Activated CD8-positive, alpha-beta T cell treated with anti-CD3 and anti-CD28 coated beads for 36 hours (primary cell): ENCODE measurements around the gene GAS2L1. TPM values are rescaled to one million over a fixed set of nuclear protein-coding genes. Genes with fewer than 3 reads are reported as not detected.

Experiments
- ATAC-seq: fragments of 200-7000 bp; cut with Tn5 transposase; one replicate; pipeline ENCODE4 v1.10.0; 2021; ENCODE audit warnings: mild to moderate bottlenecking, moderate library complexity
- CTCF ChIA-PET: fragments of 350-600 bp; sonication (Branson Sonifier 250); formaldehyde crosslinking; loops from one replicate; lab custom pipeline; 2021; ENCODE audit warnings: antibody characterized with exemption; lab: Charles Lee
- POLR2A ChIA-PET: fragments of 350-600 bp; sonication (Branson Sonifier 250); formaldehyde crosslinking; loops from one replicate; lab custom pipeline; 2021; ENCODE audit warnings: antibody characterized with exemption; lab: Charles Lee
- DNase-seq: peaks from one replicate; pipeline ENCODE4 v3.0.0-alpha.2; 2020
- H3K27ac Mint-ChIP-seq: one replicate; pipeline ENCODE4 v1.8.0; 2021; ENCODE audit warnings: mild to moderate bottlenecking, mixed read lengths
- H3K27me3 Mint-ChIP-seq: one replicate; pipeline ENCODE4 v1.8.0; 2021; ENCODE audit warnings: mixed read lengths
- H3K36me3 Mint-ChIP-seq: one replicate; pipeline ENCODE4 v1.8.0; 2021; ENCODE audit warnings: low read depth, mixed read lengths
- H3K4me1 Mint-ChIP-seq: one replicate; pipeline ENCODE4 v1.8.0; 2021; ENCODE audit warnings: low read depth, mixed read lengths
- H3K4me3 Mint-ChIP-seq: one replicate; pipeline ENCODE4 v1.8.0; 2021; ENCODE audit warnings: mild to moderate bottlenecking, moderate library complexity, mixed read lengths
- H3K9me3 Mint-ChIP-seq: one replicate; pipeline ENCODE4 v1.8.0; 2021; ENCODE audit warnings: mixed read lengths
- CTCF ChIP-seq: fragments of 200-600 bp; IDR thresholded peaks from one replicate; pipeline ENCODE4 v1.8.0; 2022; ENCODE audit warnings: antibody characterized with exemption, mild to moderate bottlenecking
- intact Hi-C: fragments of 100-400 bp; cut with micrococcal nuclease; formaldehyde crosslinking; loops from one replicate; pipeline ENCODE4 v1.10.0; 2022
- total RNA-seq, 2 experiments: library from RNA; stranded (reverse); gene quantifications; one replicate each; pipeline ENCODE4 v1.2.3, GENCODE V29; 2021

The GAS2L1 gene
- total RNA-seq, 2 experiments from 2014 or later, result 0.36 to 1.1 TPM

GRCh38 chr22:29327089-29327764 lies 20.8 kb downstream of the GAS2L1 start:
- H3K36me3 Mint-ChIP-seq, result peaks cover 3% of the 10 kb centered on the region
- ChIA-PET POLR2A (no interaction called here), CTCF (interaction anchor here (1.3 kb wide), 1 partner anchor 26 kb away, joined by 3 read pairs; no protein-coding TSS in a partner anchor)
- DNase-seq (no peak), ATAC-seq (no peak)
- no peak overlapping the region for H3K27ac Mint-ChIP-seq
- no peak for TF ChIP-seq CTCF
- no peaks in the 10 kb centered on the region for H3K27me3 Mint-ChIP-seq
- H3K4me1 Mint-ChIP-seq, result no peaks in the 10 kb centered on the region
- intact Hi-C loops, result no loop called here
- H3K4me3 Mint-ChIP-seq, result no peak overlapping the region
- H3K9me3 Mint-ChIP-seq, result no peaks in the 10 kb centered on the region

- intact Hi-C loops, result no loop called here
- TF ChIP-seq CTCF, result no peak
- ChIA-PET POLR2A (no interaction called here), CTCF (interaction anchor here (1.3 kb wide), 1 partner anchor 25 kb away, joined by 3 read pairs; no protein-coding TSS in a partner anchor)
- Mint-ChIP-seq H3K36me3 (peaks cover 3% of the 10 kb centered on the region), H3K27me3 (no peaks in the 10 kb centered on the region), H3K4me3 (no peak overlapping the region), H3K4me1 (no peaks in the 10 kb centered on the region), H3K27ac (no peak overlapping the region), H3K9me3 (no peaks in the 10 kb centered on the region)
- DNase-seq (no peak), ATAC-seq (no peak)
These were observed 21.6 kb downstream of the GAS2L1 start for GRCh38 chr22:29328055-29328454.

- ATAC-seq, result no peak
- ChIA-PET CTCF (no interaction called here), POLR2A (no interaction called here)
- TF ChIP-seq CTCF, result no peak
- Mint-ChIP-seq H3K4me3 (no peak overlapping the region), H3K4me1 (no peaks in the 10 kb centered on the region), H3K27me3 (no peaks in the 10 kb centered on the region), H3K9me3 (no peaks in the 10 kb centered on the region), H3K36me3 (peaks cover 3% of the 10 kb centered on the region), H3K27ac (no peak overlapping the region)
- DNase-seq, result no peak
- intact Hi-C loops, result no loop called here
These were observed 22.4 kb downstream of the GAS2L1 start for GRCh38 chr22:29328566-29329500.

- ChIA-PET POLR2A (no interaction called here), CTCF (no interaction called here)
- peaks cover 5% of the 10 kb centered on the region for H3K36me3 Mint-ChIP-seq
- no peak for ATAC-seq
- no peaks in the 10 kb centered on the region for H3K9me3 Mint-ChIP-seq
- intact Hi-C loops, result no loop called here
- H3K27me3 Mint-ChIP-seq, result no peaks in the 10 kb centered on the region
- no peaks in the 10 kb centered on the region for H3K4me1 Mint-ChIP-seq
- no peak for DNase-seq
- H3K27ac Mint-ChIP-seq, result no peak overlapping the region
- TF ChIP-seq CTCF, result no peak
- H3K4me3 Mint-ChIP-seq, result no peak overlapping the region
These were observed 23.1 kb downstream of the GAS2L1 start for GRCh38 chr22:29329581-29329980.

GRCh38 chr22:29330291-29330690 lies 23.8 kb downstream of the GAS2L1 start:
- no peaks in the 10 kb centered on the region for H3K9me3 Mint-ChIP-seq

More at GRCh38 chr22:29330291-29330690, 23.8 kb downstream of the GAS2L1 start:
- ChIA-PET CTCF (no interaction called here), POLR2A (interaction anchor here (0.5 kb wide), 1 partner anchor 25 kb away, joined by 6 read pairs; no protein-coding TSS in a partner anchor)
- DNase-seq (no peak), ATAC-seq (no peak)
- H3K4me3 Mint-ChIP-seq, result no peak overlapping the region
- no peaks in the 10 kb centered on the region for H3K27me3 Mint-ChIP-seq
- H3K36me3 Mint-ChIP-seq, result peaks cover 5% of the 10 kb centered on the region
- intact Hi-C loops, result no loop called here
- no peak for TF ChIP-seq CTCF
- H3K27ac Mint-ChIP-seq, result no peak overlapping the region
- H3K4me1 Mint-ChIP-seq, result no peaks in the 10 kb centered on the region
